ENCODE results near the gene BZW2. TPM values are rescaled to one million over a fixed set of nuclear protein-coding genes. Genes with fewer than 3 reads are reported as not detected.

BZW2 gene
- total RNA-seq, 2 experiments from 2014 or later = 51.3 to 61.2 TPM

DNA sequence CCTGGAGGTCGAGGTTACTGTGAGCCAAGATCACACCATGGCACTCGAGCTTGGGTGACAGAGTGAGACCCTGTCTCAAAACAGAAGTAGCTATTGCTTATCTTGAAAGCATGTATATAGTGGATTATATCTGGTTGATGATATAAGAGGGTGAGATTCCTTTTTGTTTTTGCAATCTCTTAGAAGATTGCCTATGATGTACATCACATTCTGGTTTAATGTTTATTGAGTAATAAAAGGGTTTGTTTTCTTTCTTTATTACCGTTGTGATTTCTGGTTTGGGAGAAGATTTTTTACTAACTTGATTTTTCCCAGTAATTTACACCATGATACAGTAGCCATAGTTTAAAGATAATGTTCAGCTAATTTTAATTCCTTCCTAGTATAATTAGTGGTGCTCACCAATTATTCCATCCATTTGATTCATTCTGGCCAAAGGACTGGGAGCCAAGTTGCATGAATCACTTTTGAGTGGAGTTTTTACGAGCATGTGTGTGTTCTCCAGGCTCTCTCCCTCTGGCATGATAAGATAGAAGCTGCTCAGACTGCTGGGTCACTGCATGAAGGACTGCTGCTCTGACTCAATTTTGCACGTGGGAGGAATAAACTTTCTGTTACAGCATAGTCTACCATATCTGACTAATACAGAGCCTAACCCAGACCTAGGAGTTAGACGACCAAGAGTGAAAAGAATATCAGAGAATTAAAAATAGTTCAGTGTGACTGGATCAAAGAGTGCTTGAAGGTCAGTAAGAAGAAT lies 94.1 kb downstream of the BZW2 start:
- CTCF ChIA-PET = no interaction called here
- POLR2A ChIA-PET = no interaction called here
- Mint-ChIP-seq H3K9me3 (no peaks in the 10 kb centered on the region), H3K27ac (no peak overlapping the region), H3K4me1 (no peaks in the 10 kb centered on the region), H3K27me3 (no peaks in the 10 kb centered on the region), H3K36me3 (ENCODE audit: low read depth) (no peaks in the 10 kb centered on the region), H3K4me3 (no peak overlapping the region)
- DNase-seq = no peak

DNA sequence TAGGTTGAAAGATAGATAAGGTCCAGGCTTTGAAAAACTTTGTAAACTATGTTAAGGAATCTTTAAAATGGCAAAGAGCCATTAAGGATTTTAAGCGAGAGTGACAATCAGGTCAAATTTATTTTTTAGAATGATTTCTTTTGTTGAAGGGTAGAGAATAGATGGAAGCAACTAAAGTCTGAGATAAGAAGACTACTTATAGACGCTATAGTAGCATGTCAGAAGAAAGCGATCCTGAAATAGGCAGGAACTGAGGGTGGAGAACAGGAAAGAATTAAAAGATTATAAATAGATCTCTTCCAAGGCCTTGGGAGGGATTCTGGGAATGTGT lies 94.6 kb downstream of the BZW2 start:
- POLR2A ChIA-PET = no interaction called here
- no peaks in the 10 kb centered on the region for H3K9me3 Mint-ChIP-seq
- H3K4me1 Mint-ChIP-seq = no peaks in the 10 kb centered on the region
- H3K36me3 Mint-ChIP-seq (ENCODE audit: low read depth) = no peaks in the 10 kb centered on the region
- H3K4me3 Mint-ChIP-seq = no peak overlapping the region
- DNase-seq = no peak
- H3K27ac Mint-ChIP-seq = no peak overlapping the region
- CTCF ChIA-PET = no interaction called here
- no peaks in the 10 kb centered on the region for H3K27me3 Mint-ChIP-seq

DNA sequence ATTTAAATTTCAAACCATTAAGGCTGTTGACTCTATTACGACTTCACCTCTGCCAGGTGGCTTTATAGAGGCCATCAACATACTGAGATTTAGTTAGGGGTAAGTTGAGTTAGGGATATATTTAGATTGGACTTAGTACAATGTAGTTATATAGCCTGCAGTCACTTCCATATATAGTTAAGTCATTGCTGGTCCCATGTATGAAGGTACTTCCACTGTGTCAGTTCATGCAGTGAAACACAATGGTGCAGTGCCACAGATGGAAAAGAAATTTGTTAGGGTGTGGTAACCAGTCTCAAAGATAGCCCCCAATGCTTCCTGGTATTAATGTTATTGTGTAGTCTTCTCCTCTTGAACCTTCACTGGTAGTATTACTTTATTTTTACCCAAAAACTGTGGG lies 95.0 kb downstream of the BZW2 start:
- H3K9me3 Mint-ChIP-seq = no peaks in the 10 kb centered on the region

DNA sequence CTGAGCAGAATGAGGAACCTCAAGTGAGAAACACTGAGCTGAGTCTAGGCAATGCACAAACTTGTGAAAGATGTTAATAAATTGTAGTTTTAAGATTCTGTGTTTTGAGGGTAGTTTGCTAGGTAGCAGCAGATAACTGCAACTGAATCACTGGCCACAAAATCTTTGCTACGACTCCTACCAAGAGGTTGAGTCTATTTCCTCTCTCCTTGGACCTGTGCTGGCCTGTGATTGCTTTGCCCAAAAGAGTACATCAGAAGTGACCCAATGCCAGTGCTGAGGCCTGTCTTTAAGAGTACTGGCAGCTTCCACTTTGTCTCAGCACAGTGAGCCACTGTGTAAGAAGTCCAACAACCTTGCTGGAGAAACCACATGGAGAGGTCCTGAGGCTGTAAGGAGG lies 95.7 kb downstream of the BZW2 start:
- Mint-ChIP-seq H3K36me3 (ENCODE audit: low read depth) (no peaks in the 10 kb centered on the region), H3K27ac (no peak overlapping the region), H3K9me3 (no peaks in the 10 kb centered on the region), H3K4me3 (no peak overlapping the region), H3K27me3 (no peaks in the 10 kb centered on the region), H3K4me1 (no peaks in the 10 kb centered on the region)
- ChIA-PET CTCF (interaction anchor here (0.6 kb wide), 1 partner anchor 1040 kb away, joined by 3 read pairs; no protein-coding TSS in a partner anchor), POLR2A (no interaction called here)
- no peak for DNase-seq

More for the DNA sequence above, 95.0 kb downstream of the BZW2 start:
- H3K4me1 Mint-ChIP-seq = no peaks in the 10 kb centered on the region
- no peaks in the 10 kb centered on the region for H3K27me3 Mint-ChIP-seq
- H3K36me3 Mint-ChIP-seq (ENCODE audit: low read depth) = no peaks in the 10 kb centered on the region
- POLR2A ChIA-PET = no interaction called here
- DNase-seq = no peak
- CTCF ChIA-PET = no interaction called here
- no peak overlapping the region for H3K4me3 Mint-ChIP-seq
- H3K27ac Mint-ChIP-seq = no peak overlapping the region

DNA sequence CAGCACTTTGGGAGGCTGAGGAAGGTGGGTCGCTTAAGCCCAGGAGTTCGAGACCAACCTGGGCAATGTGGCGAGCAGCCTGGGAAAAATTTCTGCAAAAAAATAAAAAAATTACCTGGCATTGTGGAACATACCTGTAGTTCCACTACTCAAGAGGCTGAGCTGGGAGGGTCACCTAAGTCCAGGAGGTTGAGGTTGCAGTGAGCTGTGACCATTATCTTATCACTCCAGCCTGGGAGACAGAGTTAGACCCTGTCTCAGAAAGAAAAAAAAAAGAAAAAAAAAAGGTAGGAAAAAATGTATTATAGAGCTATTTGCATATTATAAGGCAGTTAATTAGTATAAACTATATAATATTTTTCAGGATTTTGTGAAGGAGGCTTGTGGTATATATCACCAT lies 96.6 kb downstream of the BZW2 start:
- no peaks in the 10 kb centered on the region for H3K4me1 Mint-ChIP-seq
- no peak for DNase-seq
- POLR2A ChIA-PET = no interaction called here
- no peak overlapping the region for H3K27ac Mint-ChIP-seq
- no peaks in the 10 kb centered on the region for H3K9me3 Mint-ChIP-seq
- CTCF ChIA-PET = interaction anchor here (0.9 kb wide), 1 partner anchor 14 kb away, joined by 3 read pairs; no protein-coding TSS in a partner anchor
- no peaks in the 10 kb centered on the region for H3K27me3 Mint-ChIP-seq
- no peaks in the 10 kb centered on the region for H3K36me3 Mint-ChIP-seq (ENCODE audit: low read depth)
- H3K4me3 Mint-ChIP-seq = no peak overlapping the region

DNA sequence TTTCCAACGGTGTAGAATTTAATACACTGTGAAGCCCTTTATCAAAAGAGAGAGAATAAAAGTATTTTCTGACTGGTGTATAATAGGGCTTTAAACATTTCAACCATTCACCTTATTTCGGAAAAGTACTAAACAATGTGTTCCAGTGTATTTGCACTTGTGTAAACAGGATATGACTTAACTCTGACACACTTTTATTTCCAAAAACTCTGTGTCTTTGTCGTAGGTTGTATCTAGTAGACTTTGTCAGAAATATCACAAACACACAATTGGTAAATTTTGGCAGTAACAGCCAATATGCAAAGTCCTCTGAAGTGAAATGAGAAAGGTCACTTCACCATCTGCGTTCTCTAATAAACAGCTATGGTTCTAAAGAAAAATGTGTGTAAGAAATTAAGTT lies 97.3 kb downstream of the BZW2 start:
- Mint-ChIP-seq H3K9me3 (no peaks in the 10 kb centered on the region), H3K4me3 (no peak overlapping the region), H3K27me3 (no peaks in the 10 kb centered on the region), H3K4me1 (no peaks in the 10 kb centered on the region), H3K36me3 (ENCODE audit: low read depth) (no peaks in the 10 kb centered on the region), H3K27ac (no peak overlapping the region)
- ChIA-PET POLR2A (no interaction called here), CTCF (interaction anchor here (0.9 kb wide), 1 partner anchor 15 kb away, joined by 3 read pairs; no protein-coding TSS in a partner anchor)
- DNase-seq = no peak

DNA sequence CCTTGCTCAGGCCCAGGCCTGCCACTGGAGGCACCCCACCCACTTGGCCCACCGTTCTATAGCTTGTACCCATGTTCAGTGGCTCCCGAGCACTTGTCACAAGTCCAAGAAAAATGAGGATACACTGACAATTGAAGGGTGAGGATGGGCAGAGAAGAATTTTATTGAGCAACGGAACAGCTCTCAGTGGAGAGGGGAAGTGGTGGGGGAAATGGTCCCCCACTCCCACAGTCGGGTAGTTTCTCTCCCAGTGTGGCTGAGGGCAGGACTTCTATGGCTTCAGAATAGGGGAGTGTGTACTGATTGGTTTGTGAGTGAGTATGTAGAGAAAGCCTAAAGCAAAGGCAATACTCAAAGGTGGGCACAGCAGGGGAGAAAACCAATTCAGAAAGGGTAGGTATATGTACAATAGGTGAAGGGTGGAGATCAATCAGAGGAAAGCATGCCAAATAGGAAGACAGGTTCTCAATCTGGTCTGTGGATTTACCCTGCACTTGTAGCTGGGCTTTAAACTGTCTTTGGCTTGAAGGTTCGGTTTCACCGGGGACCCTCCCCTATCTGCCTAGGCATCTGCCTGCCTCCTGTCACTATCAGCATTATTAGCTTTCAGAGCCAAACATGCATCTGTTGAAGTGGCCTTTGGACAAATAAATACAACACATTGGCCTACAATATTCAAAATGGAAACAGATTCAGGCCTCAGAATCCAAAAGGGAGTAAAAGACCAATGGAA lies 98.7 kb downstream of the BZW2 start:
- H3K27me3 Mint-ChIP-seq = no peaks in the 10 kb centered on the region
- no peaks in the 10 kb centered on the region for H3K36me3 Mint-ChIP-seq (ENCODE audit: low read depth)
- H3K9me3 Mint-ChIP-seq = no peaks in the 10 kb centered on the region
- no peak overlapping the region for H3K27ac Mint-ChIP-seq
- ChIA-PET CTCF (interaction anchor here (0.6 to 0.9 kb wide), 2 partner anchors 11 kb away, joined by 3 read pairs; no protein-coding TSS in a partner anchor), POLR2A (no interaction called here)
- no peak overlapping the region for H3K4me3 Mint-ChIP-seq
- H3K4me1 Mint-ChIP-seq = no peaks in the 10 kb centered on the region
- no peak for DNase-seq

DNA sequence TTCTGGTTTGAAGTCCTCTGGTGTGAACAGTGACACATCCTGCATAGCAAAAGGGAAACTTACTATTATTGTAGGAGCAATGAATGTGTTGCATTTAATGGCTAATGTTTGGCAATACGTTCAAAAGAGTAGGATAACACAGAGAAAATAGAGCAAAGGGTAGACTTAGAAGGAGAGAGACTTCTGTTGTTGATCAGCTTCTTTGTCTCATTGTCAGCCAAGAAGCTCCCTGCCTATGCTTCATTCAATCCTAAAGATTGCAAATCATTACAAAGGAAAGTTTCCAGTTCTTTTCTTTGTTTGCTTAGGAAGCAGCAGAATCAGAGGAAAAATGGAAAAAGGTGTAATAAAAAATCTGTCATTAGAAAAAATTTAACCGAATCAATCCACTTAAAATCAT lies 99.7 kb downstream of the BZW2 start:
- Mint-ChIP-seq H3K9me3 (no peaks in the 10 kb centered on the region), H3K4me3 (no peak overlapping the region), H3K27me3 (no peaks in the 10 kb centered on the region), H3K4me1 (no peaks in the 10 kb centered on the region), H3K36me3 (ENCODE audit: low read depth) (no peaks in the 10 kb centered on the region), H3K27ac (no peak overlapping the region)
- no peak for DNase-seq
- ChIA-PET CTCF (interaction anchor here (0.9 kb wide), 1 partner anchor 10 kb away, joined by 3 read pairs; no protein-coding TSS in a partner anchor), POLR2A (no interaction called here)

DNA sequence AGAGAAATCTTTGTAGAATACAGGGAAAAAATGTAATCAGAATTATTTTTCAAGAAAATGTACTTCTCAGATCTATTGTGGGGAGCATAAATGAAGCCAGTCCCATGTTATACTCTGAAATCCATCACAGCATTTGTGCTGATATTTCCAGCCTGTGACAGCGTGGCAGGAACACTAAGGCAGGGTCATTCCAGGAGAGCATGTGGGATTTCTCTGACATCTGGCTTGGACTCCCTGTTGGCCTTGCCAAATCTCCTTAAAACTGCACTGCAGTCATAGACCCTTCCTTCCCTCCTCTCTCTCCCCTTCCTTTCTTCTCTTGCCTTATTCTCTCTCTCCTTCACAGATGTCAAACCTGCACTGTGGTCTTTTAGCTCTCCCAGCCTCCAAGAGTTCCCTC lies 101.1 kb downstream of the BZW2 start:
- Mint-ChIP-seq H3K36me3 (ENCODE audit: low read depth) (no peaks in the 10 kb centered on the region), H3K4me1 (no peaks in the 10 kb centered on the region), H3K9me3 (no peaks in the 10 kb centered on the region), H3K4me3 (no peak overlapping the region), H3K27me3 (peaks cover 6% of the 10 kb centered on the region), H3K27ac (no peak overlapping the region)
- CTCF ChIA-PET = no interaction called here
- no peak for DNase-seq
- POLR2A ChIA-PET = no interaction called here

DNA sequence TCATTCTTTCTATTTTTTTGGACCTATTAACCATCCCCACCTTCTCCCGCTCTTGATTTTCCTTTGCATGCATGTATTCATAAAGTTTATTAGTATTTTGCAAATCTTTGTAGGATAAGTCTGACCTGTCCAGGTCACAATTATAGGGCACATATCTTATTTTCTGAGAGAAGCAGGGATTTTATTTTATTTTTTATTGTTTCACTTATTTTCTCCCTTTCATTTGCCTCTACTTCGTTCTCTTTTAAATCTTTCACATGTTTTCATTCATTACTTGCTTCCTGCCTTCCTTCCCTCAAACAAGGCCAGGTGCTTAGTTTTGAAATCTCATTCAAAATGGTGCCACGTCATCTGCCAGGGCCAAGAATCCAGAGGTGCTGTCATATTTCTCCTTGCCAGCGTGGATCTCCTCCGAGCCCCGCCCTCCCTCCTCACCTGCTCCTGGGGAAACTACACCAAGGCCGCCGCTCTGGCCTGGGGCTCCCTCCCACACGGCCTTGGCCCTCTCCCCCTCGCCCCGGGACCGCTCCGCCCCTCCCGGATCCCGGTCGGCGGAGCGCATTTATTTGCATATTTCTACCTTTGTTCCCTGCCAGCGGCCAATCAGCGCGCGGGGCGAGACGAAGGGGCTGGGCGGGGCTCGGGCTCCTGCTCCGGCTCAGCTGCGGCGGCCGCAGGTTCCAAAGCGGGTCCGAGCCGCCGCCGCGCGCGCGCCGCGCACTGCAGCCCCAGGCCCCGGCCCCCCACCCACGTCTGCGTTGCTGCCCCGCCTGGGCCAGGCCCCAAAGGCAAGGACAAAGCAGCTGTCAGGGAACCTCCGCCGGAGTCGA lies 107.3 kb downstream of the BZW2 start, which contains the start of gene TSPAN13:
Gene TSPAN13 (plus strand): TSS at position 654 of the 830 bp plus-strand sequence. CDS start 213 bp downstream, outside the sequence.
- peak; percentile 79 for DNase-seq
- ChIA-PET CTCF (interaction anchor here (0.9 to 1.5 kb wide), 2 partner anchors 18 to 143 kb away, joined by 3 to 5 read pairs; no protein-coding TSS in a partner anchor), POLR2A (no interaction called here)
- Mint-ChIP-seq H3K36me3 (ENCODE audit: low read depth) (peaks cover 2% of the 10 kb centered on the region), H3K4me3 (peak within 1 kb of the TSS; percentile 72), H3K27me3 (peaks cover 37% of the 10 kb centered on the region), H3K9me3 (no peaks in the 10 kb centered on the region), H3K4me1 (peaks cover 13% of the 10 kb centered on the region), H3K27ac (peak within 1 kb of the TSS; percentile 19)

DNA sequence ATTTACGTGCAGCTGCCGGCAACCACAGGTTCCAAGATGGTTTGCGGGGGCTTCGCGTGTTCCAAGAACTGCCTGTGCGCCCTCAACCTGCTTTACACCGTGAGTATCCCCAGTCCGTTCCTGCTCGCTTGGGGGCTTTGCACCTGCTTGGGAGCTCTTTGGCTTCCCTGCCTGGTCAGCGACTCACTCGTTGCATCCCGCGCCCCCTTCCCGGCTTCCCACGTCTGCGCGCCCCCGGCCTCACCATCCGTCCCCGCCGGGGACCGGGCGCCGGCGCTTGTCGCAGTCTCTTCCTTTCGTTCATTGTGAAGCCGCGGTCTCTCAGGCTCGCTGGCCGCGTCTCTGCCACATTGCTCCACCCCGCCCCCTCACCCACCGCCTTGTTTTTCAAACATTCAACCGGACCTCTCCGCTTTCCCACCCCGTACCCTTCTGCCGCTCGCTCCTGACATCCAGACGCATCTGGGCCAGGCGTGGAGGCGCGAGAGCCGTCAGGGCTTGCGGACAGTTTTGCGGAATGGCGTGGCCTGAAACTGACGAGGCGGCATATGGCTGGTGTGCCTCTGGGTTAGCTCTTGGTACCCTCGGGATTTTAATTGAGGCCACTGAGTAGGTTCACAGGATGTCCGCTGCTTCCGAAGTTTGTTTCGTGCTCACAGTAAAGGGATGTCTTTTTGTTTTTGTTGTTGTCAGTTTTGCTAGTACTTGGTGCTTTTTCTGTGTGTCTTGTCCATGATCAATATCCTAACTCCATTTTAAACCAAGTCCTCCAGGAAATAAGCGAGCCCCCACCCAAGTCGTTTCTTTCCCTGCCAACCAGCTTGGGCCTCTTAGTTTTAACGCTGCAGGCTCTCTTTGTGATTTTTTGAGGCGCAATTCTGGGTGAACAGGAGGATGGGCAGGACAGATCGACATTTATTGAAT lies 108.2 kb downstream of the BZW2 start:
- Mint-ChIP-seq H3K9me3 (no peaks in the 10 kb centered on the region), H3K4me3 (peak overlapping the region; percentile 72), H3K4me1 (peaks cover 16% of the 10 kb centered on the region), H3K27ac (peak overlapping the region; percentile 19), H3K36me3 (ENCODE audit: low read depth) (peaks cover 2% of the 10 kb centered on the region), H3K27me3 (peaks cover 37% of the 10 kb centered on the region)
- ChIA-PET POLR2A (no interaction called here), CTCF (interaction anchor here (0.6 to 1.5 kb wide), 3 partner anchors 17 to 143 kb away, joined by 3 to 5 read pairs (median 3); no protein-coding TSS in a partner anchor)
- peak; percentile 16 for DNase-seq

DNA sequence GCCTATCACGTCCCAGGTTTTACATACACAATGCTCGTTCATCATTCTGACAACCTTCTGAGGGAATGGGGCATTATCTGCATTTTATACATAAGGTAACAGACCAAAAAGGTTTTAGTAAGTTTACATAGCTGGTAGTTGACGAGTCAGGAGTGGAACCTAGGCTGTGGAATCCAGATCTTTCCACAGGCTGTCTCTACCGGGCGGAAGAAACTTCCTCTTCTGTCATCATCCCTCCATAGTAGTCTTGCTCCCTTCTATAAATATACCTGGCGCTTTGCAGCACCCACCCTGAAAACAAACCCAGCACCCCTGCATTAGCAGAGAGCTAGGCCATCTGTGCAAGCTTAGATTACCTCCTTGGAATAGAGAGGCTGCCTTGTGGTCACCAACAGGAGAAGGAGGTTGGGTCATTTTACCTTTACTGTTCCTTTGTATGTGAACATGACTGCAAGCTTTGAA lies 108.9 kb downstream of the BZW2 start:
- Mint-ChIP-seq H3K4me1 (peaks cover 16% of the 10 kb centered on the region), H3K27ac (no peak overlapping the region), H3K9me3 (no peaks in the 10 kb centered on the region), H3K4me3 (peak overlapping the region; percentile 72), H3K36me3 (ENCODE audit: low read depth) (peaks cover 2% of the 10 kb centered on the region), H3K27me3 (peaks cover 37% of the 10 kb centered on the region)
- ChIA-PET CTCF (interaction anchor here (1.5 kb wide), 1 partner anchor 16 kb away, joined by 5 read pairs; no protein-coding TSS in a partner anchor), POLR2A (no interaction called here)
- DNase-seq = no peak
